Mesothelial cell of epicardium (in vitro differentiated cells): ENCODE data around the gene ARHGAP21. TPM values are rescaled to one million over a fixed set of nuclear protein-coding genes. Genes with fewer than 3 reads are reported as not detected.

Source experiments
- DNase-seq, 2 experiments: peaks; one replicate each; pipeline ENCODE4 v3.0.0; 2021; ENCODE audit warnings: low spot score in 2 of 2; ENCODE audit not compliant: unreplicated experiment in 2 of 2
- H3K27ac Mint-ChIP-seq: 2 replicates; pipeline ENCODE4 v1.8.0; 2021; ENCODE audit warnings: mixed read lengths
- H3K27me3 Mint-ChIP-seq: 2 replicates; pipeline ENCODE4 v1.8.0; 2021; ENCODE audit warnings: low read depth, mixed read lengths
- H3K36me3 Mint-ChIP-seq: 2 replicates; pipeline ENCODE4 v1.8.0; 2021; ENCODE audit warnings: mixed read lengths
- H3K4me1 Mint-ChIP-seq: 2 replicates; pipeline ENCODE4 v1.8.0; 2021; ENCODE audit warnings: mixed read lengths
- H3K4me3 Mint-ChIP-seq: 2 replicates; pipeline ENCODE4 v1.8.0; 2021; ENCODE audit warnings: mild to moderate bottlenecking, moderate library complexity, mixed read lengths
- H3K9me3 Mint-ChIP-seq: 2 replicates; pipeline ENCODE4 v1.8.0; 2021; ENCODE audit warnings: mixed read lengths
- CTCF ChIP-seq: fragments of 200-600 bp; sonication (generic); IDR thresholded peaks from one replicate; pipeline ENCODE4 v1.5.0; 2021; ENCODE audit warnings: antibody characterized with exemption; ENCODE audit not compliant: unreplicated experiment
- total RNA-seq: library from RNA; stranded (reverse); gene quantifications from 3 replicates; pipeline ENCODE4 v1.2.1, GENCODE V29; 2021

Gene ARHGAP21
- total RNA-seq, 1 donor from 2014 or later = 119 TPM

- Mint-ChIP-seq H3K27ac (no peak overlapping the region), H3K27me3 (peaks cover 6% of the 10 kb centered on the region)
- no peak for TF ChIP-seq CTCF
These were observed 151.7 kb downstream of the ARHGAP21 start for GRCh38 chr10:24571870-24572450.

GRCh38 chr10:24570658-24571426, 152.8 kb downstream of the ARHGAP21 start:
- H3K27me3 Mint-ChIP-seq = peaks cover 6% of the 10 kb centered on the region
- no peak for DNase-seq
- H3K4me3 Mint-ChIP-seq = no peak overlapping the region
- no peak for TF ChIP-seq CTCF
- H3K4me1 Mint-ChIP-seq = peaks cover 18% of the 10 kb centered on the region
- H3K36me3 Mint-ChIP-seq = no peaks in the 10 kb centered on the region
- no peaks in the 10 kb centered on the region for H3K9me3 Mint-ChIP-seq
- H3K27ac Mint-ChIP-seq = no peak overlapping the region

More at GRCh38 chr10:24571870-24572450, 151.7 kb downstream of the ARHGAP21 start:
- no peaks in the 10 kb centered on the region for H3K9me3 Mint-ChIP-seq
- no peak for DNase-seq
- H3K36me3 Mint-ChIP-seq = no peaks in the 10 kb centered on the region
- H3K4me1 Mint-ChIP-seq = peaks cover 21% of the 10 kb centered on the region
- no peak overlapping the region for H3K4me3 Mint-ChIP-seq

GRCh38 chr10:24569828-24570657, 153.6 kb downstream of the ARHGAP21 start:
- no peaks in the 10 kb centered on the region for H3K36me3 Mint-ChIP-seq
- H3K4me3 Mint-ChIP-seq = no peak overlapping the region
- no peak overlapping the region for H3K27ac Mint-ChIP-seq
- no peak for TF ChIP-seq CTCF
- peaks cover 11% of the 10 kb centered on the region for H3K4me1 Mint-ChIP-seq
- H3K27me3 Mint-ChIP-seq = peaks cover 6% of the 10 kb centered on the region
- H3K9me3 Mint-ChIP-seq = no peaks in the 10 kb centered on the region
- no peak for DNase-seq

- TF ChIP-seq CTCF = no peak
- peaks cover 3% of the 10 kb centered on the region for H3K9me3 Mint-ChIP-seq
- DNase-seq = no peak
- no peaks in the 10 kb centered on the region for H3K36me3 Mint-ChIP-seq
- no peak overlapping the region for H3K4me3 Mint-ChIP-seq
- no peak overlapping the region for H3K27ac Mint-ChIP-seq
- H3K4me1 Mint-ChIP-seq = peaks cover 4% of the 10 kb centered on the region
- H3K27me3 Mint-ChIP-seq = peaks cover 6% of the 10 kb centered on the region
These were observed 154.3 kb downstream of the ARHGAP21 start for GRCh38 chr10:24569330-24569796.

GRCh38 chr10:24568042-24568441, 155.6 kb downstream of the ARHGAP21 start:
- Mint-ChIP-seq H3K27me3 (peaks cover 6% of the 10 kb centered on the region), H3K36me3 (no peaks in the 10 kb centered on the region), H3K27ac (no peak overlapping the region), H3K9me3 (peaks cover 6% of the 10 kb centered on the region), H3K4me1 (peaks cover 4% of the 10 kb centered on the region), H3K4me3 (no peak overlapping the region)
- no peak for DNase-seq
- TF ChIP-seq CTCF = no peak
